Activated gamma-delta T cell (primary cell): Measurements from ENCODE around the gene PLPP1.

Source experiments
- DNase-seq: peaks from one replicate; lab custom pipeline; 2025; lab: John Stamatoyannopoulos, UW

The PLPP1 gene

GRCh38 chr5:55446640-55447351 lies 88.0 kb downstream of the PLPP1 start:
- DNase-seq = no peak

DNA sequence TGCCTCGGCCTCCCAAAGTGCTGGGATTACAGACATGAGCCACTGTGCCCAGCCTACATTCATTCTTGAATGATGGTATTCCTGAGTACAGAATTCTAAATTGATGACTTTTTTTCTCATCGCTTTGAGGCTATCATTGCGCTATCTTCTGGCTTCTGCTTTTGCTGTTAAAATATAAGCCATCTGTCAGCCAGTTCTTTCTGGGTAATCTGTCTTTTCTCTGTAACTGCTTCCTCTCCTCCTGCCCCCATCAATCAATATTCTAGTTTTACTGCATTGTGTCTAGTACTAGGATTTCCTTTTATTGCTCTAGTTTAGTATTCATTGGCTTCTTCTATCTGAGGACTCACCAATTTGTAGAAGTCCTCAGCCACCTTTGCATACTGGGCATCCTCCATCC lies 89.0 kb downstream of the PLPP1 start:
- DNase-seq = no peak

GRCh38 chr5:55441954-55442353 lies 92.8 kb downstream of the PLPP1 start:
- DNase-seq = no peak

DNA sequence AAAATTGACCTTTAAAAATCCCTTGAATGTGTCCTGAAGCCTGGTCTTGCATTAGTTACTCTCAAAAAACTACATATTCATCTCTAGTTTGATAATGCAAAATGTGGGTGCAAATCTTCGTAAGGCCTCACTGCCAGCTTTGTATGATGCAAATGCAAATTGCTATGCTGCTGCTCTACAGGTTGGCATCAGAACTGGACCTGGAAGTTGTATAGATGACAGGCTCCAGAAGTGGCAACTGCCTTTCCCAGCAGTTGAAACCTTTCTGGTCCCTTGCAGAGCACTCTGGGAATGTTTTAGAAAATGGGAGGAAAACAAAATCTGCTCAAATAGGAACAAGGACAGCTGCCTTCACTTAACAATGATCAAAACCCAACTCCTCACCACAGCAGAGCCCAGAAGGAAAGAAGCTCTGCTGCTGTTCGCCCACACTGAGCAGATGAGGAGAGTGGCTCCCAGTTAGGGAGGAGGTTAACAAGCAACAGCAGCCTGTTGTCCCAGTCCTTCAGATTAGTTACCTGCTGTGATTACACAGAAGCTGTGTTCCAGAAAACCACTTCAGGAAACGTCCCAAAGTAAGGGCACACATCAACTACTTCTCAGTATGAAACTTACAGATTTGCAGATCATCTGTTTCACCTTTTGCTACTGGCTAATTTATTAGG lies 93.5 kb downstream of the PLPP1 start:
- no peak for DNase-seq

DNA sequence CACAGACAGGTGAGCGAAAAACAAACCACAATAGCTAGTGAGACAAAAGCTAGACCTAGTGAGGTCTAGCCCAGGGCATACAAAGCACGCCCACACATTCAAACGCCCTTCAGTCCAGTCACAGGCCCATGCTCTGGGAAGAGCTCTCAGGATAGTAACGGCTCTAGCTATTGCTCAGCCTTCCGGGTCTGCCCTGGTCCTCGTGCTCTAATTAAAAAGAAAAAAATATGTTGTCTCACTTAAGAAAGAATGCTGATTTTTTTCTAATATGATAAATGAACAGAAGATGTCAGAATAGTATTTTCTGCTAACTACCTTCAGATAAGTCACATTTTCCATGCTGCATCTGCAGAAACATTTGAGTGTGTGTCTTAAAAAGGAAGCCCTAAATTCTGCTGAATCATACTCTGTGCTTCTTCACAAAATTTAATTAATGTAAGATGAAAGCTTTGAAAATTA lies 94.5 kb downstream of the PLPP1 start:
- DNase-seq = no peak

- no peak for DNase-seq
Observed at GRCh38 chr5:55438998-55439397, 95.8 kb downstream of the PLPP1 start.

DNA sequence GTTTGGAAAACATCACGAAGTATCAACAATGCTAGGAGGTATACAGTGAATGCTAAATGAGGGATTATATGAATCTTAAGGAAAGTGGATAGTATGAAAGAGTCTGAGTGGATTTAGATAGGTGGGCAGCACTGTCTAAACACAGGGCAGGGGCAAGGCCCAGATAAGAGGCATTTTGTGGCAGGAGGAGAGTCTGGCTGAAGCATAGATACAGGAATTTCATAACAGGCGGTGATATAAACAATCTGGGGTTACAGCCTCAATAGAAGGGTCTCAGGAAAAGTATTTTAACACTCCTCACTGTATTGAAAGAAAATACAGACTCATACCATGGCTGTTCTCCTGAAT lies 96.9 kb downstream of the PLPP1 start:
- DNase-seq = no peak

GRCh38 chr5:55437452-55437851 lies 97.3 kb downstream of the PLPP1 start:
- no peak for DNase-seq

DNA sequence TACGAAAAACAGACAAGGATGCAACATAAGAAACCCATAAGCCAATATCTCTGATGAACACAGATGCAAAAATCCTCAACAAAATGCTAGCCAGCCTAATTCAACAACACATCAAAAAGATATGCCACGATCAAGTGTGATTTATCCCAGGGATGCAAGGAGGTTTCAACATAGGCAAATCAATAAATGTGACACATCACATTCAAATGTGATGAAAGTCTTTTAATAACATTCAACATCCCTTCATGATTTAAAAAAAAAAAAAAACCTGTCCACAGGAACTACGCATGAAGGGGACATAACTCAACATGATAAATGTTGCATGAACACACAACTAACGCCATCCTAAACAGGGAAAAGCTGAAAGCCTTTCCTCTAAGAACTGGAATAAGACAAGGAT lies 102.2 kb downstream of the PLPP1 start:
- DNase-seq = no peak

- DNase-seq = no peak
Observed at GRCh38 chr5:55429613-55430253, 105.0 kb downstream of the PLPP1 start.

DNA sequence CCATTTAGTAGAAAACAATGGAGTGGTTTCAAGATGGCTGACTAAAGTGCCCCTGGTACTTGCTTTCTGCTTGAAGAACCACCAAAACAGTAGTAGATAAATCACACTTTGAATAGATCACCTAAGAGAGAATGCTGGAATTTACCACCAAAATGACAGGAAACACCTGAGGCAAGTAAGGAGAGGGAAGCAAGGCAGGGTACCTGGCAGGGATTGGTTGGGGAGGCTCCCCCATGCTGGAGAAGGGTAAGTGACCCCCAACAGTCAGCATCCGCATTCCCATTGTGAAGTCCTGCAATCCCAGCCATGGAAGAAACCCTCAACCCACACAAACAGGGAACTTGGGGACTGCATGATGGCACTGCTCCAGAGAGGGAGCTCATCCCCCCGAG lies 105.5 kb downstream of the PLPP1 start:
- DNase-seq = no peak

- DNase-seq = no peak
Observed at GRCh38 chr5:55427157-55427556, 107.6 kb downstream of the PLPP1 start.

GRCh38 chr5:55426455-55426854 lies 108.3 kb downstream of the PLPP1 start:
- DNase-seq = no peak

DNA sequence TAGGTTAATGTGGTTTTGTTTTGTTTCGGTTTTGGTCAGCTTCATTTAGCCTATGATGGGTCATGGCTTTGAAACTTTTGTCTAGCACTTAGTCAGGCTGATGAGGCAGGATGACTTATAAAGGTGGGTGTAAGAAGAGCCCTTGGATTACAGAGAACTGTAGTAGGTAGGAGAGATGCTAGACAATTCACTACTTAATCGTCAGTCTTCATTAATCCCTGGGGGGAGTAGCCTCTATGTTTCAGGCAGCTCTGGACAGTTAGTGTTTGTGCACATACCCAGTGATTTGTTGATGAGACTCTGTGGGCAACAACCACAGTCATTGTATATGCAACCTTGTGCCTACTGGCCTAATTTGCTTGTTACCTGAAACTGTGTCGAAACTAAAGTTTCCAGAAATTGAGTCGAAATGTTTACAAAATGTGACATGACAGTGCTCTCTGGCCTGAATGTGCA lies 113.7 kb downstream of the PLPP1 start:
- DNase-seq = no peak

- no peak for DNase-seq
Observed at GRCh38 chr5:55418994-55419968, 115.5 kb downstream of the PLPP1 start.

DNA sequence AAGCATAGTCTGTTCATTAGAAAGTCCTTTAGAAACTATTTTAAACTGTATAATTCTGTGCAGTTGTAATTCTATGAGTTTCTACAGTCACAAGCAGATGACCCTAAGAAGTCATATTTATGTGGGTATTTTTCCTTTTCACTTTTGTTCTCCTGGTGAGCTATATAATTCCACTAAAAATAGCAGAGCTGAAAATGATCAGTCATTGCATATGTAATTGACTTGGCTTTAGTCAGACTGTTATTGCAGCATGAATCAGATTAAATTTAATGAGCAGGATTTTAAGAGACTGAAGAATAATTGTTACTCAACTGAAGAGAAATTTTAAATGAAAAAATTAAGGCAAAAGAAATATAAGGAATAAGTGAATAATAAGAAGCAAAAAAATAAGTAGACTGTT lies 118.5 kb downstream of the PLPP1 start:
- no peak for DNase-seq

- DNase-seq = no peak
Observed at GRCh38 chr5:55415071-55415470, 119.7 kb downstream of the PLPP1 start.

DNA sequence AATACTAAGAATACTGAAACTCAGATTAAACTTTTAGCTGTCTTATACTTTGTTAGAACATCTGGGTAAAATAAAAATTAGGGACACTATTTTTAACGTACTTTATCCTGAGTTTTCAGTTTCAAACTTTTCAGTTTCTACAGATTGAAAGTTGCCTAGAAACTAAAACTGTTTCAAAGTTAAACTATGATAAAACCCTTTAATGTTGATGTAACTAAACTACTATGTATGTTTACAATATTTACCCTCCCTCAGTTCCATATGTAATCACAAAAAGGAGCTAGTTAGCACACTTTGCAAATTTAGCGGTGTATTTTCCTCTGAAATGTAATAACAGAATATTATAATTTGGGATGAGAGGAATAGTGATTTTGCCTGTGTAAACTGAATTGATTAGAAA lies 121.1 kb downstream of the PLPP1 start:
- DNase-seq = no peak

- no peak for DNase-seq
Observed at GRCh38 chr5:55411876-55412275, 122.9 kb downstream of the PLPP1 start.

DNA sequence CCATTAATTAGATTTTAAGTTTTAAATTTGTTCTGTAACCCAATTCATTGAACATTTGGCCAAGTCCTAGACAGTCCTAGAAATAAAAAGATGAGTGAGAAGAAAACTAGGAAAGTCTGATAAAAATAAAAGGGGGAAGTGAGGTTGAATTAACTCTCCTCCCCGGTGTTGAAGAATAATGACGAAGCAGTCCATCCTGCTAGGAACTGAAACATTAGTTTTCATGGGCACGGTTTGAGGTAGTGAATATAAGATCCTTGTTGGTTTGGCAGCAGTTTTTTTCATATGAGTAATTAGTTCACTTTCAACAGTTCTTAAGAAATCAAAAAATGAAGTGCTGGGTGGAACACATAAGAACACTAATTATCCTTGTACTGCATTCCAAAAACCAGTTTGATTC lies 123.9 kb downstream of the PLPP1 start:
- no peak for DNase-seq

- no peak for DNase-seq
Observed at GRCh38 chr5:55409775-55410174, 125.0 kb downstream of the PLPP1 start.

DNA sequence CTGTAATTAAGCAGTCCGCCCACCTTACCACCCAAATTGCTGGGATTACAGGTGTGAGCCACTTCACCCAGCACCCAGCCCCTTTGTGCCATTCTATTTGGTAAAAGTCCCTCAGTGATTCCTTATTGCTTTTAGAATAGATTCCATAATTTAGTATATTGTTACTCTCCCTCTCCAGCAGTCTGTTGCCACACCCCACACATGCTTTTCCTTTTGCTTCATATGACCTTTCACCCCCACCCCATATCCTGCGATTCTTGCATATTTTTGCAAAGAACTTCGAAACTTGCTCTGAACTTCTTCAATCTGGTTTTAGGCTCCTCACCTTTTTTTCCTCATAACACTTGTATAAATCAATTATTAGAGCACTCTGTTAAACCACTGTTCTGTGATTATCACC lies 126.8 kb downstream of the PLPP1 start:
- no peak for DNase-seq
